Measurements from ENCODE around the gene P4HA1. TPM values are rescaled to one million over a fixed set of nuclear protein-coding genes. Genes with fewer than 3 reads are reported as not detected.

The P4HA1 gene
- polyA plus RNA-seq, 4 donors: 2.7 to 32.5 (median 6.8) TPM

- no peaks in the 10 kb centered on the region for H3K27me3 ChIP-seq (ENCODE audit: control insufficient read depth in 3 of 3, insufficient read depth in 3 of 3, low read length in 3 of 3)
- WGBS, 3 donors: 93 to 100% (median 96%) methylated on average over 3 of the region's 3 CpGs
- DNase-seq: no peak
- FAIRE-seq: no peak
- H3K4me3 ChIP-seq (ENCODE audit: low read depth in 1 of 3, low read length in 3 of 3): no peak overlapping the region
- H3K9me3 ChIP-seq (ENCODE audit: control insufficient read depth in 2 of 2, insufficient read depth in 1 of 2, low read depth in 1 of 2, low read length in 1 of 2): no peaks in the 10 kb centered on the region
- peaks cover 0 to 14% (median 0%) of the 10 kb centered on the region in 3 donors for H3K4me1 ChIP-seq (ENCODE audit: control insufficient read depth in 3 of 3, insufficient read depth in 2 of 3, low read depth in 1 of 3, low read length in 2 of 3)
- peaks cover 0 to 8% (median 0%) of the 10 kb centered on the region in 3 donors for H3K36me3 ChIP-seq (ENCODE audit: control insufficient read depth in 3 of 3, insufficient read depth in 2 of 3, low read depth in 1 of 3, low read length in 3 of 3)
- no peak overlapping the region for H3K27ac ChIP-seq (ENCODE audit: low read depth in 1 of 3, low read length in 2 of 3)
Measured at GRCh38 chr10:73092830-73093229, 3.8 kb downstream of the P4HA1 start.

DNA sequence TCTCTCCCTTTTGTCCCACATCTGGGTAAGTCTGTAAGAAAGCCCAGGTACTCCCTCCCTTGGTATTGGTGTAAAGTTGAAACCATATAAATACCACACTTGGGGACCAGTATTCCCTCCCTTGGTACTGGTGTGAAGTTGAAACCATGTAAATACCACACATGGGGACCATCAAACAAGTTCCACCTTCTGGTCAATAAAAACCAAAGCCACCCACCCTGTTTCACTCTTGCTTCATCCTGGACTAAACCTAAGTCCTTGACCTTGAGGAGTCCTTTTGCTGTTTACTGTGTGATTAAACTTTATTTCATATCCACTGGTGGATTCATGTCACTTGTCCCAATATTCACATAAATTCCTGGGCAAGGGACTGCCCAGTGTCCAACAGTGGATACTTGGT is 8.4 kb downstream of the P4HA1 start:
- H3K36me3 ChIP-seq (ENCODE audit: control insufficient read depth in 3 of 3, insufficient read depth in 2 of 3, low read depth in 1 of 3, low read length in 3 of 3): peaks cover 0 to 8% (median 0%) of the 10 kb centered on the region in 3 donors
- H3K4me1 ChIP-seq (ENCODE audit: control insufficient read depth in 3 of 3, insufficient read depth in 2 of 3, low read depth in 1 of 3, low read length in 2 of 3): no peaks in the 10 kb centered on the region
- DNase-seq: no peak
- H3K27me3 ChIP-seq (ENCODE audit: control insufficient read depth in 3 of 3, insufficient read depth in 3 of 3, low read length in 3 of 3): no peaks in the 10 kb centered on the region
- H3K4me3 ChIP-seq (ENCODE audit: low read depth in 1 of 3, low read length in 3 of 3): no peak overlapping the region
- H3K9me3 ChIP-seq (ENCODE audit: control insufficient read depth in 2 of 2, insufficient read depth in 1 of 2, low read depth in 1 of 2, low read length in 1 of 2): no peaks in the 10 kb centered on the region
- no peak overlapping the region for H3K27ac ChIP-seq (ENCODE audit: low read depth in 1 of 3, low read length in 2 of 3)
- FAIRE-seq: no peak

DNA sequence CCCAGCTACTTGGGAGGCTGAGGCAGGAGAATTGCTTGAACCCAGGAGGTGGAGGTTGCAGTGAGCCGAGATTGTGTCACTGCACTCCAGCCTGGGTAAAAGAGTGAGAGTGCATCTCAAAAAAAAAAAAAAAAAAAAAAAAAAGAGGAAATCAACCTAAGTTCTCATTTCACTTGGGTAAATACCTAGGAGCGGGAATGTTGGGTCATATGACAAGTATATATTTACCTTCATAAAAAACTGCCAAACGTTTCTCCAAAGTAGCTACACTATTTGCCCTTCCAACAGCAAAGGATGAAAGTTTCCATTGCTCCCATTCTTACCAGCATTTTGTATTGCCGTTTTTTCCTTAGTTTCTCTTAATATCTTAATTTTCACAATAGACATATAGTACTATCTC is 9.8 kb downstream of the P4HA1 start:
- peaks cover 0 to 8% (median 0%) of the 10 kb centered on the region in 3 donors for H3K36me3 ChIP-seq (ENCODE audit: control insufficient read depth in 3 of 3, insufficient read depth in 2 of 3, low read depth in 1 of 3, low read length in 3 of 3)
- H3K4me1 ChIP-seq (ENCODE audit: control insufficient read depth in 3 of 3, insufficient read depth in 2 of 3, low read depth in 1 of 3, low read length in 2 of 3): no peaks in the 10 kb centered on the region
- H3K27me3 ChIP-seq (ENCODE audit: control insufficient read depth in 3 of 3, insufficient read depth in 3 of 3, low read length in 3 of 3): no peaks in the 10 kb centered on the region
- no peak for DNase-seq
- H3K4me3 ChIP-seq (ENCODE audit: low read depth in 1 of 3, low read length in 3 of 3): no peak overlapping the region
- H3K27ac ChIP-seq (ENCODE audit: low read depth in 1 of 3, low read length in 2 of 3): no peak overlapping the region
- no peaks in the 10 kb centered on the region for H3K9me3 ChIP-seq (ENCODE audit: control insufficient read depth in 2 of 2, insufficient read depth in 1 of 2, low read depth in 1 of 2, low read length in 1 of 2)
- WGBS, 3 donors: 75 to 81% (median 81%) methylated on average over 4 of the region's 4 CpGs
- FAIRE-seq: no peak

GRCh38 chr10:73084209-73084608 is 12.5 kb downstream of the P4HA1 start:
- Histone ChIP-seq H3K27ac (ENCODE audit: low read depth in 1 of 3, low read length in 2 of 3) (no peak overlapping the region), H3K4me3 (ENCODE audit: low read depth in 1 of 3, low read length in 3 of 3) (no peak overlapping the region), H3K36me3 (ENCODE audit: control insufficient read depth in 3 of 3, insufficient read depth in 2 of 3, low read depth in 1 of 3, low read length in 3 of 3) (peaks cover 0 to 3% (median 0%) of the 10 kb centered on the region in 3 donors), H3K27me3 (ENCODE audit: control insufficient read depth in 3 of 3, insufficient read depth in 3 of 3, low read length in 3 of 3) (no peaks in the 10 kb centered on the region), H3K4me1 (ENCODE audit: control insufficient read depth in 3 of 3, insufficient read depth in 2 of 3, low read depth in 1 of 3, low read length in 2 of 3) (peaks cover 0 to 3% (median 0%) of the 10 kb centered on the region in 3 donors), H3K9me3 (ENCODE audit: control insufficient read depth in 2 of 2, insufficient read depth in 1 of 2, low read depth in 1 of 2, low read length in 1 of 2) (no peaks in the 10 kb centered on the region)
- 85 to 93% (median 89%) methylated on average over 5 of the region's 5 CpGs for WGBS, 3 donors
- FAIRE-seq (no peak), DNase-seq (no peak)

- Histone ChIP-seq H3K36me3 (ENCODE audit: control insufficient read depth in 3 of 3, insufficient read depth in 2 of 3, low read depth in 1 of 3, low read length in 3 of 3) (peaks cover 0 to 5% (median 0%) of the 10 kb centered on the region in 3 donors), H3K4me3 (ENCODE audit: low read depth in 1 of 3, low read length in 3 of 3) (no peak overlapping the region), H3K4me1 (ENCODE audit: control insufficient read depth in 3 of 3, insufficient read depth in 2 of 3, low read depth in 1 of 3, low read length in 2 of 3) (peaks cover 0 to 3% (median 0%) of the 10 kb centered on the region in 3 donors), H3K27me3 (ENCODE audit: control insufficient read depth in 3 of 3, insufficient read depth in 3 of 3, low read length in 3 of 3) (no peaks in the 10 kb centered on the region), H3K9me3 (ENCODE audit: control insufficient read depth in 2 of 2, insufficient read depth in 1 of 2, low read depth in 1 of 2, low read length in 1 of 2) (no peaks in the 10 kb centered on the region), H3K27ac (ENCODE audit: low read depth in 1 of 3, low read length in 2 of 3) (no peak overlapping the region)
- FAIRE-seq (no peak), DNase-seq (peak; percentile 7 to 31)
- 38 to 45% (median 41%) methylated on average over 2 of the region's 2 CpGs for WGBS, 3 donors
Measured at GRCh38 chr10:73083221-73083620, 13.4 kb downstream of the P4HA1 start.

GRCh38 chr10:73079779-73080541 is 16.7 kb downstream of the P4HA1 start:
- DNase-seq: peak in 1 of 2 donors; percentile 6
- peaks cover 0 to 8% (median 0%) of the 10 kb centered on the region in 3 donors for H3K36me3 ChIP-seq (ENCODE audit: control insufficient read depth in 3 of 3, insufficient read depth in 2 of 3, low read depth in 1 of 3, low read length in 3 of 3)
- no peak overlapping the region for H3K27ac ChIP-seq (ENCODE audit: low read depth in 1 of 3, low read length in 2 of 3)
- H3K27me3 ChIP-seq (ENCODE audit: control insufficient read depth in 3 of 3, insufficient read depth in 3 of 3, low read length in 3 of 3): no peaks in the 10 kb centered on the region
- H3K9me3 ChIP-seq (ENCODE audit: control insufficient read depth in 2 of 2, insufficient read depth in 1 of 2, low read depth in 1 of 2, low read length in 1 of 2): no peaks in the 10 kb centered on the region
- no peak for FAIRE-seq
- 62 to 81% (median 65%) methylated on average over 3 of the region's 3 CpGs for WGBS, 3 donors
- H3K4me1 ChIP-seq (ENCODE audit: control insufficient read depth in 3 of 3, insufficient read depth in 2 of 3, low read depth in 1 of 3, low read length in 2 of 3): peaks cover 0 to 9% (median 9%) of the 10 kb centered on the region in 3 donors
- no peak overlapping the region for H3K4me3 ChIP-seq (ENCODE audit: low read depth in 1 of 3, low read length in 3 of 3)

DNA sequence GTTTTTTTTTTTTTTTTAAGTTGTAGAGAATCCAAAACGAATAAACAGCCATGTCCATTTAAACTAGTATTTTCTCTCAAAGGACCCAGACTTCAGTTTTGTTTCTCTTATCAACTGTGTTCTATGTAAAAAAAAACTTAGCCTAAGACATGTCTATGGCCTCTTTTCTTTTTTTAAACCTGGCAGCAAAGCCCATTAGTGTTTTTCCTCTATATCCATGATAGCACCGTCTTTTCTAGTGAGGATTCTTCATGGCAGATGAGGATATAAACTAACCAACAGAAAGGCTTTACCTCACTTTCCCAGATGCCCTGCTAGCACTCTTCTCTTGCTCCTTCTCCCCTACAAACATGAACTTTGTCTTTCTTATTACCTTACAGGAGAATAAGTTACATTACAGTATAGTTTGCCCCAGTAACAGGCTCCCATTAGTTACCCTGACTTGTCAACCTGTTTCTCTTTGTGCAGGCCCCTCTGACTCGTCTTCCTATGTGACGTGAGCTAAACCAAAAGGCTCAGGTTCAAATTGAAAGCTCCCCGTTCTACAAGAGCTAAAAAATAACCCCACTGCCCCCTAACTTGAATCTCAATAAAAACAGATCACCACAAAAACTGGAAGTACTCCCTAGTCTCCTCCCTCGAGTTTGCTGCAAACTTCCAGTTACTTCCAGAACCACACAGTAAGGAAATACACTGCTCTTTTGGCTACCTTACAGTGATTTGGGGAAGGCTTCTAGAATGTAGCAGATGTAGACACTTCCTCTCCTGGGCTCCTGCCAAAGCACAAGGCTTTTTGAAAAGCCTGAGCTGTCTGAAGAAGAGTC is 20.1 kb downstream of the P4HA1 start:
- H3K27me3 ChIP-seq (ENCODE audit: control insufficient read depth in 3 of 3, insufficient read depth in 3 of 3, low read length in 3 of 3): no peaks in the 10 kb centered on the region
- no peak for FAIRE-seq
- WGBS, 3 donors: 41 to 79% (median 62%) methylated on average over 6 of the region's 6 CpGs
- H3K4me1 ChIP-seq (ENCODE audit: control insufficient read depth in 3 of 3, insufficient read depth in 2 of 3, low read depth in 1 of 3, low read length in 2 of 3): peaks cover 0 to 9% (median 9%) of the 10 kb centered on the region in 3 donors
- peaks cover 0 to 15% (median 1%) of the 10 kb centered on the region in 3 donors for H3K36me3 ChIP-seq (ENCODE audit: control insufficient read depth in 3 of 3, insufficient read depth in 2 of 3, low read depth in 1 of 3, low read length in 3 of 3)
- no peaks in the 10 kb centered on the region for H3K9me3 ChIP-seq (ENCODE audit: control insufficient read depth in 2 of 2, insufficient read depth in 1 of 2, low read depth in 1 of 2, low read length in 1 of 2)
- no peak overlapping the region for H3K4me3 ChIP-seq (ENCODE audit: low read depth in 1 of 3, low read length in 3 of 3)
- peak overlapping the region in 2 of 3 donors; percentile 69 to 71 for H3K27ac ChIP-seq (ENCODE audit: low read depth in 1 of 3, low read length in 2 of 3)
- peak in 1 of 2 donors; percentile 43 for DNase-seq

GRCh38 chr10:73075829-73076228 is 20.8 kb downstream of the P4HA1 start:
- peaks cover 0 to 9% (median 9%) of the 10 kb centered on the region in 3 donors for H3K4me1 ChIP-seq (ENCODE audit: control insufficient read depth in 3 of 3, insufficient read depth in 2 of 3, low read depth in 1 of 3, low read length in 2 of 3)
- peaks cover 0 to 20% (median 1%) of the 10 kb centered on the region in 3 donors for H3K36me3 ChIP-seq (ENCODE audit: control insufficient read depth in 3 of 3, insufficient read depth in 2 of 3, low read depth in 1 of 3, low read length in 3 of 3)
- FAIRE-seq (no peak), DNase-seq (no peak)
- no peaks in the 10 kb centered on the region for H3K9me3 ChIP-seq (ENCODE audit: control insufficient read depth in 2 of 2, insufficient read depth in 1 of 2, low read depth in 1 of 2, low read length in 1 of 2)
- WGBS, 3 donors: 78 to 95% (median 89%) methylated on average over 3 of the region's 3 CpGs
- H3K27me3 ChIP-seq (ENCODE audit: control insufficient read depth in 3 of 3, insufficient read depth in 3 of 3, low read length in 3 of 3): no peaks in the 10 kb centered on the region
- no peak overlapping the region for H3K4me3 ChIP-seq (ENCODE audit: low read depth in 1 of 3, low read length in 3 of 3)
- H3K27ac ChIP-seq (ENCODE audit: low read depth in 1 of 3, low read length in 2 of 3): peak overlapping the region in 1 of 3 donors; percentile 24
